EH (cell line): ENCODE data around the gene GLRX.
"Not testable (repeated sequence)": the region's sequence is repeated elsewhere in the genome, so short reads cannot be mapped to it uniquely, and the experiment has no call there.

Experiments used
- DNase-seq: peaks from one replicate; pipeline ENCODE4 v3.0.0-alpha.2; 2015; ENCODE audit warnings: low read depth

The GLRX gene

GRCh38 chr5:95826949-95827891, 4.7 kb upstream of the GLRX start:
- no peak for DNase-seq

- peak; percentile 22 for DNase-seq
These were observed 3.0 kb upstream of the GLRX start for GRCh38 chr5:95825495-95825894.

DNA sequence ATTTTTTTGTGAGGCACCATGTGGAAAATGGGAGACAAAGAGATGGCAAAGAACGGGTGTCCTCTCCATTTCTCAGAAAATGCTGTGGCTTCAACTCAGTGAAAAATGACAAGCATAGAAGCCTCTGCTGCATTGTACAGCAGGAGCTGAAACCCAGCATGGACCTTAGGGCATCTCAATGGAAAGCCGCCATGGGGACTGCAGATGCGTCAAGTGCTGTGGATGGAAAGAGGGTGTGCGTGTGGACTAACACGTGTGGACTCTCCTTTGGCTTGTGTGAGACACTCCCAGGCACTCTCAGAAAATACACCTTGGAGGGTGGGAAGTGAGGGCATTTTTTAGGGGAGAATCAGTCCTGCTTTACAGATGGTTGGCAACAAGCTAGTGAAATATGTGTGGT, 2.2 kb upstream of the GLRX start:
- no peak for DNase-seq

DNA sequence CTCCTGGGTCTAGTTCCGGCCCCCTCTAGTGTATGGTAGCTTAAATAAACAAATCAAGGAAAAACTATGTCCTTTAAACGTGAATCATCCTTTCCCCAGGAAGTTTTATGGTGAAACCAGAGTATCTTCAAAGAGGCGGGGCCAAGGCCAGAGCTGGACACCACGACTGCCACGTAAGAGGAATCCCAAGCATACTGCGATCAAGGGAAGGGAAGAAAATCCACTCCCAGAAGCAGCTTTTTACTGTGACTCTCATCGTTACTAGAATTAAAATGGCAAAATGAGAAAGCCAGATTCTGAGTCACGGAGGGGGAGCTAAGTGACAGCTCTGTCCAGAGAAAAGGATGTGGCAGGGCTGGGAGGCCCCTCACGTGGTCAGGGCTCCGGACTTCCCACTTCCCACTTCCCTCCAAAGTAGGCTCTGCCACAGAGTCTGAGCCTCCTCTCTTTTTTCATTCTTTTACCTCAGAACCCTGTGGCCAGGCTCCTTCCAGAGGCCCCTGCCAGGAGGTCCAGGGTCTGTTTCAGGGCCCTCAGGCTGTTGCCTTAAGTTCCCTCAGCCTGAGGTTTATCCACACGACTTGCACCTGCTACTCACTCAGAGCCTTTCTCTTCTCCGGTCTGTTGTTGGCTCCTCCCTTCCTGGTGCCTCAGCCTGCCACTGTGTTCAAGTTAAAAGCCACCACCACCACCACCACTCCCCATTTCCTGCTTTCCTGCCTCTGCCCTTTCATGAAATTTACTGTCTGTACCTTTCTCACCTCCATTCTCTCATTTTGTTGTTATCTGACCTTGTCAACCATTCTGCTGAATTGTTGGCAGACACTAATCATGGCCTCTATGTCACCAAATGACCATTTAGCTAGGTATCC, 1.4 kb upstream of the GLRX start:
- DNase-seq = peak; percentile 98

- no peak for DNase-seq
These were observed 752 bp upstream of the GLRX start for GRCh38 chr5:95823218-95823737.

GRCh38 chr5:95822043-95822541, 434 bp downstream of the GLRX start:
- DNase-seq = peak; percentile 62

GRCh38 chr5:95821110-95822021, 1.2 kb downstream of the GLRX start:
- DNase-seq = no peak

GRCh38 chr5:95818181-95819147, 4.1 kb downstream of the GLRX start:
- DNase-seq = no peak

DNA sequence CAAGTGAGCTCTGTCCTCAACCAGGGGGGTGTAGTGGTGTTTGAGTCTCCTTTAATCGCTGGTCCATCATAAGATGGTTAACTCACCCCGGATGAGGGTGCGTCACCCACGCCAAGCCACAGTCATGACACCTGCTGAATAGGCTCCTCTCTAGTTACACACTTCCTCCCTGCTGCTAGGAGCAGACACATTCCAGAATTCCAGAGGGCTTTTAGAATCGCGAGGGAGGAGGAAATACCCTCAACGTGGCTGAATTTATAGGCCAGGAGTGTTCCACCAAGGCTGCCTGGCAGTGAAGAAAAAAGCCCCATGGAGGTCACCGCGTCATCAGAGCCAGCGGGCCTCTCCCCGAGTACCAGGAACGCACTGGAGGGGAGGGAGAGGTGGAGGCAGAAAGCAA, 5.1 kb downstream of the GLRX start:
- DNase-seq = peak; percentile 93

DNA sequence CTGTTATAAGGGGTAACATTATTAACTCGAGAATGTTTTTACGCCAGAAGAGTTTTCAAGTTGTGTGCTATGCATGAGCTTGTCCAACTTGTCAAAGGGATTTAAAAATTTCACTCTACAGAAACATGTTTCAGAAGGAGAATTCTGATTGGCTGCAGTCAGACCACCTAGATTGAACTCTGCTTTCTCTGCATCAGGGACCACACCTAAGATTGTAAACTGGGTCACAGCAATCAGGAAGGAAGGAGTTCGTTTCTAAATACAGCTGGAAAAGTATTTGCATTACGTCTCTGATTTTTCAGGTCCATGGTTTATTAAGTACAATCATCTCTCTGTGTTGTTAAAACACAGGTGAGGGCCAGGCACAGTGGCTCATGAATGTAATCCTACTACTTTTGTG, 5.8 kb downstream of the GLRX start:
- DNase-seq = no peak

- no peak for DNase-seq
These were observed 6.2 kb downstream of the GLRX start for GRCh38 chr5:95816341-95816740.

DNA sequence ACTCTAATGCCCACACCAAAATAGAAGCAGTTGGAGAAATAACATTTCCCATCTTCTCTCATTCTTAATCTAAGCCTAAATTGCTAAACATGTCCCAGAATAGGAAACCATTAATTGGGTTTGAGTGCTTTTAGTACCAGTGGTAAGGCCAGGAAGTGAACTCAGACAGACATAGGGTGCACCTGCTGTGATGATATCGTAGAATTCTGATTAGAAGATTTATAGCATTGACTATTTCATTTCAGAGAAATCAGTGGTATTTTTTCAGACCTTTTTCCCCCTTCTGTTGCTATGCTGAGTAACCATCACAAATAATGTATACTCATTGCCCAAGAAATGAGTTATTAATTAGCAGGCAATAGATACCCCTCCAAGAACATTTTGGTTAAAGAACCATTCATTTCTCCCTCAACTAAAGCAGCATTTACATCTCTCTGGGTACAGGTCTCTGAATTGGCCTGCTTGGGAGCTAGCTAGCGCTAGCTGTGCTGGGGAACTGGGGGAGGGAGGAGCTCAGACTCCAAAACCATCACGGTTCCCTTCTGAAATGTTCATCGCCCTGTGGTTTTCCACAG, 7.3 kb downstream of the GLRX start:
- DNase-seq = no peak

DNA sequence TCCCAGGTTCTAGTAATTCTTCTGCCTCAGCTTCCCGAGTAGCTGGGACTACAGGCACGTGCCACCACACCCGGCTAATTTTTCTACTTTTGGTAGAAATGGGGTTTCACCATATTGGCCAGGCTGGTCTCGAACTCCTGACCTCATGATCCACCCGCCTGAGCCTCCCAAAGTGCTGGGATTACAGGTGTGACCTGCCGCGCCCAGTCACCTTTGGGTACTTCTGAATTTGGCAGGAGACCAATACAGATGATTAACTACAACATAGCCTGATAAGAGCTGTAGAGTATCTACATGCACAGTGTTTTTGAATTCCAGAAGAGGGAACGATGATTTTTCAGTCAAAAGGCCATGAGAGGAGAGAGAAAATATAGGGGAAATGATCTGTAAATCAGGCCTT, 9.5 kb downstream of the GLRX start:
- not testable (repeated sequence) for DNase-seq

GRCh38 chr5:95812074-95812471, 10.5 kb downstream of the GLRX start:
- peak; percentile 63 for DNase-seq

DNA sequence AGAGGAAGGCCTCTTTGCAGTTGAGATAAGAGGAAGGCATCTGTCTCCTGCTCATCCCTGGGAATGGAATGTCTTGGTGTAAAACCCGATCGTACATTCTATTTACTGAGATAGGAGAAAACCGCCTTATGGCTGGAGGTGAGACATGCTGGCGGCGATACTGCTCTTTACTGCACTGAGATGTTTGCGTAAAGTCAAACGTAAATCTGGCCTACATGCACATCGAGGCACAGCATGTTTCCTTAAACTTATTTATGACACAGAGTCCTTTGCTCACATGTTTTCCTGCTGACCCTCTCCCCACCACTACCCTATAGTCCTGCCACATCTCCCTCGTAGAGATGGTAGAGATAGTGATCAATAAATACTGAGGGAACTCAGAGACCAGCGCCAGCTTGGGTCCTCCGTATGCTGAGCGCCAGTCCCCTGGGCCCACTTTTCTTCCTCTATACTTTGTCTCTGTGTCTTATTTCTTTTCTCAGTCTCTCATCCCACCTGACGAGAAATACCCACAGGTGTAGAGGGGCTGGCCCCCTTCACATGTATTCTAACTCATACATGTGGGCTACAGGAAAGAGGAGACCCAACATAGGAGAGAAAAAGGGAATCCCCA, 11.0 kb downstream of the GLRX start:
- DNase-seq = not testable (repeated sequence)

GRCh38 chr5:95811126-95811423, 11.5 kb downstream of the GLRX start:
- DNase-seq = peak; percentile 69

DNA sequence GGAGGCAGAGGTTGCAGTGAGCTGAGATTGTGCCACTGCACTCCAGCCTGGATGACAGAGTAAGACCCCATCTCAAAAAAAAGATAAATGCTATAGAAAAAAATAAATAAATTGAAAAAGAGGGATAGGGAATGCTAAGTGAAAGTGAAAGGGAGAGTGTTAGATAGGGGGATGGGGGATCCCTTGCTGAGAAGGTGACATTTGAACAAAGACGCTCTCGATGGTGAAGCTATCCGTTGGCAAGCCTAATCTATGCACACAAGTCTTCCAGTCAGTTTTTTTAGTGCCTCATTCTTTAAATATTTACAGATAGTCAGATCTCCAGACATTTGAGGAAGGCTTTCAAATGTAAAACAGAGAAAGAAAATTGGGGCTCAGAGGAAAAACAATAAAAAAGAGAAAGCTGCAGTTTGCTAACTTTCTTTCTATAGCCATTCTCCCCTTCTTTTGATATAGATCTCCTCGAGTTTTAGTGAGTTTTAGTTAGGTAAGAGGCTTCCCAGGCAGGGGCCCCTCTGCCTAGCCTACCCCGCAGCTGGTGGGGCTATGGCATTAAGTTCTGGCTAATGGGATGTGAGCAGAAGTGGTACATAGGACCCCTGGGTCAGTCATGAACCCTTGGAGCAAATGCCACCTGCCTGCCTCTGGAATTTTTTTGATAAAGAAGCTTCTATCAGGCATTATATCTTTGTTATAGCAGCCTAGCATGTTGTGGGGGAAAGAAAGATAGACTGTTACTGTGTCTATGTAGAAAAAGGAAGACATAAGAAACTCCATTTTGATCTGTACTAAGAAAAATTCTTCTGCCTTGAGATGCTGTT, 12.0 kb downstream of the GLRX start:
- peak; percentile 43 for DNase-seq

DNA sequence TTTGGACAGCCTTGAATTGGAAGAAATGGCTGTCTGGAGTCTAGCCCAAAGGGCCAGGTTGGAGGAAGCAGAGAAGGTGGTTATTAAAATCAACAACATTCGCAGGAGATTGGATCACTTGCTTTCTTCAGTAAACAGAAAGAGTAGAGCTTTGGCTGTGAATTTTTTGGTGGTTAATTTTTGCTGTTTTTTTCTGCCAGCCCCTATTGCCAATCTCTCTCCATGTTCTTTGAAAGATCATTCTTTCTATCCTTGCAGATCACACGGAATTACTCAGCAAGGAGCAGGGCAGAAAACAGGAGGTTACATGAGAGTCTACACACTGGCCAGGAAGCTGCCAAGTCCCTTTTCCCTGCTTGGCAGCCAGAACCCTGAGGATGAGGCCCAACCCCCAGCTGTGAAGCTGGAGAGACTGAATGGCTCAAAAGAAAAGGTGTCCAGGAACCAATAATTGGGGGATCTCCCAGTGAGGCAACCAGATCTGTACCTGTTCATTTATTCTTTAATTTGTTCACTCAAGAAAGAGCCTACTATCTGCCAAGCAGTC, 13.0 kb downstream of the GLRX start:
- peak; percentile 53 for DNase-seq
